Measurements from ENCODE around the gene NHEJ1.
A peak's percentile ranks its signal among the peaks of the same experiment; 100 is the strongest.

Gene NHEJ1

DNA sequence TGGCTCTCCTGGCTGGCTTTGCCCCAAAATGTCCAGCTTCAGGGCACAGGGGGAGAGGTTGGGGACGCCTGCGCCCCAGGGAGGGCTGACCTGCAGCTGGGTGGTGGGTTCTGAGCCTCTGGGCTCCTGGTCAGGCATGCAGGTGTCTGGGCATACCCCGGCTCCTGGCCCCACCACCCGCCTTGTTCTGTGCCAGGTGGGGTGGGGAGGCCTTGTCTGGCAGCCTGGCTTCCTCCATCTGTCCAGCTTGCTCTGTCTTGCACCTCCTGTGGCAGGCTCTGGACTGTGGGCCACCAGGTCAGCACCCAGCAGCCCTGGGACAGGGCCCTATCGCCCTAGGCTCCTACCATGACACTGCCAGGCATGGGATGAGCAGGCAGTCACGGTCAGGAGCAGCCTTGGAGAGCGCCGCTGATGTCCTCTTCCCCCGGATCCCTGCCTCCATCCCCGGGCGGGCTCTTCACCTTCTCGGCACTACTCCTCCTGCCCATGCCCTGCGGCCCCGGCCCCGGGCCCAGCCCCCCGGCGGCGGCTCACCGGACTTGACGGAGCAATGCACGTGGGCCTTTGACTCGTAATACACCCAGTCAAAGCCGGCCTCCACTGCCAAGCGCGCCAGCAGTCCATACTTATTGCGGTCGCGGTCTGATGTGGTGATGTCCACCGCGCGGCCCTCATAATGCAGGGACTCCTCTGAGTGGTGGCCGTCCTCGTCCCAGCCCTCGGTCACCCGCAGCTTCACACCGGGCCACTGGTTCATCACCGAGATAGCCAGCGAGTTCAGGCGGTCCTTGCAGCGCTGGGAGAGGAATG, 103.5 kb downstream of the NHEJ1 start:
- DNase-seq, result no peak

GRCh38 chr2:219056176-219056895, 104.3 kb downstream of the NHEJ1 start:
- DNase-seq, result no peak

DNA sequence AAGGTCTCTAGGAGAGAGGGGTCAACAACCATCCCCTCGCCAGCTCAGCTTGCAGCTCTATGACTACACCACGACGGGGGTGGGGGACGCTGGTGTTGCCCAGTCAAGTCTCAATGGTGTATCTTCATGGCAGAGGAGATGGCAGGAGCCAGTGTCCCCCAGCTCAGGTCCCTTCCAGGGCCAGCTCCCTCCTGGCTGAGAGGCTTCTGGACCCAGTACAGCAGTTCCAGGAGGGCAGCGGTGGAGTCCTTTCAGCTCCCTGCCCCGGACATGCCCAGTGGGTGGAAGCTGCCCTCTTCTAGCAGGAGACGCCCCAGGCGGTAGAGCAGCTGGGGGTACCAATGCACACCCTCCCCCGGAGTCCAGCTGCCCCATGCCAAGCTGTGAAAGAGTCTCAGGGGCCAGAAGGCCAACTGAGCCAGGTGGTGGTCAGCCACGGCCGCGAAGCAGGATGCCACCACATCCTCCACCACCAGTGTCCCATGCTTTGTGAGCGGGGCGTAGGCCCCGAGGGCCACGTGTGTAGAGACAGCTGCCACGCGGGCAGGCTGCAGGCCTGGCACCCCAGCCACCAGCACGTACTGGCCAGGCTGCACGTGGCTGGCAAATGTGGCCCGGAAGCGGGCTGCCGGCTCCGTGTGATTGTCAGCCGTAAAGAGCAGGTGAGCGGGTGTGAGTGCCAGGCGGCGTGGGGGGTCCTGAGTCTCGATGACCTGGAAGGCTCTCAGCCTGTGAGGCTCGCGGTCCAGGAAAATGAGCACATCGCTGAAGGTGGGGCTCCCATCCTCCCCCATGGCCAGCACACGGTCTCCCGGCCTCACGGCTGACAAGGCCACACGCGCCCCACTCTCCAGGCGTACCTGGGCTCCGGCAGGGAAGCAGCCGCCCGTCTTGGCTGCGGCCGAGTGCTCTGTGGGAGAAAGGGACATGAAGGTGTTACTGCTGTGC, 105.4 kb downstream of the NHEJ1 start:
- DNase-seq, result no peak

- DNase-seq, result no peak
These were observed 111.3 kb downstream of the NHEJ1 start for GRCh38 chr2:219049282-219049681.

DNA sequence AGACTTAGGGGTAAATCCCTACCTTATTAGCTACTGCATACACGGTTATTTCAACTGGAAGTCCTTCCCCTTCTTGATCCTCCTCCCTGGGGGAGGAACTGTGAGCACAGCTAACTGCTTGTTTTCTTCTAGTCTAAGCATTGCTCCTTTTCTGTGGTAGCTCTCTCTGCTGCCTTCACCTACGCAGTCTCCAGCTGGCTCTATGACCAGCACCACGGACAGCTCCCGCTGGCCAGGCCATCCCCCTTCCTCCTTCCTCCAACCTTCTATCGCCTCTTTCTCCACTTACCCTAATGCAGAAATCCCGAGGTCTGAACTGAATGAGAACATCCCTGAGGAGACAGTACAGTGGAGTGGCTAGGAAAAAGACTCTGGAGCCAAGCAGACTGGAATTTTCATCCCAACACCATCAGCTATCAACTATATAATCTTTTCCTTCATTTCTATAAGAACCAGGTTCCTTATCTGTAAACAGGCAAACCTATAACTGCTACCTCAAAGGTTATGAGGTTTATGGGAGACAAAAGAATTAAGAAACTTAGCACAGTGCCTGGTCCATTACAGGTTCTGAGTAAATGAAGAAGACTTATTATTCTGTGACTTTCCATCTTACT, 114.6 kb downstream of the NHEJ1 start:
- DNase-seq, result peak; percentile 27

- no peak for DNase-seq
These were observed 117.9 kb downstream of the NHEJ1 start for GRCh38 chr2:219042750-219043149.

DNA sequence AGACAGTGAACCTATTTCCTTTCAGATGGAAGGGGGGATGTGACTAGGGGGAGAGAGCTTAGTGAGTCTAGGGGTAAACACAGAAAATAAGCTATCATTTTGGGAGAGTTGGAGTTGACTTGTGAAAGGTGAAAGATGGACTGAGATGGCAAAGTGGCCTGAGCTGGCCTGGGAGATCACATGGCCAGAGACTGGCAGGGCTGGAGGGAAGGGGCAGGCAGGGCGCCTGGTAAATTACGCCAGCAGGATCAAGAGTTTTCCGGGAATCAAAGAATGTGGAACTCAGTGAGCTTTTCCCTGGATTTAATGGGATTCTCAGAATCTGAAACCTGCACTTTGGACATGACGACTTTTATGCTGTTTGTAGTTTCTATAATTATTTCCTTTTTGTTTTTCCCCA, 118.5 kb downstream of the NHEJ1 start:
- DNase-seq, result no peak

GRCh38 chr2:219041252-219041651, 119.4 kb downstream of the NHEJ1 start, which contains the start of gene CFAP65:
CFAP65 (minus strand) TSS chr2:219041516; CDS start chr2:219039048, 2,468 bp downstream.
- DNase-seq, result no peak

DNA sequence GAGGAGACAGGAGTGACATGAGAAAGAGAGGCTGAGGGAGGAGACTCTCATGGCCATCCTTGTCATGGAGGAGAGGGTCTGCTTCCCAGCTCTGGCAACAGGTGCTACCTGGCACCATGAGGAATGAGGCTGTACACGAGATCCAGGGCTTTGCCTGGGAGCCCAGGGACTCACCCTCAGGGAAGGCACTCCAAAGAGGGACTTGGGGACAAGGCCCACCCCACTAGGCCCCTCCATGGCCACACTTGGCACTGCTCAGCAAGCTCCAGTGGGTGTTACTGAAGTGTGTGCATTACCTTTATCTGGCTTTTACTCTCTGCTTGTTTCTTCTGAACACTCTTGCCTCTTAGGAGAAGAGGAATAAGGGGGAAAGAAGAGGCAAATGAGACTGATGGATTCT, 122.0 kb downstream of the NHEJ1 start:
- no peak for DNase-seq

DNA sequence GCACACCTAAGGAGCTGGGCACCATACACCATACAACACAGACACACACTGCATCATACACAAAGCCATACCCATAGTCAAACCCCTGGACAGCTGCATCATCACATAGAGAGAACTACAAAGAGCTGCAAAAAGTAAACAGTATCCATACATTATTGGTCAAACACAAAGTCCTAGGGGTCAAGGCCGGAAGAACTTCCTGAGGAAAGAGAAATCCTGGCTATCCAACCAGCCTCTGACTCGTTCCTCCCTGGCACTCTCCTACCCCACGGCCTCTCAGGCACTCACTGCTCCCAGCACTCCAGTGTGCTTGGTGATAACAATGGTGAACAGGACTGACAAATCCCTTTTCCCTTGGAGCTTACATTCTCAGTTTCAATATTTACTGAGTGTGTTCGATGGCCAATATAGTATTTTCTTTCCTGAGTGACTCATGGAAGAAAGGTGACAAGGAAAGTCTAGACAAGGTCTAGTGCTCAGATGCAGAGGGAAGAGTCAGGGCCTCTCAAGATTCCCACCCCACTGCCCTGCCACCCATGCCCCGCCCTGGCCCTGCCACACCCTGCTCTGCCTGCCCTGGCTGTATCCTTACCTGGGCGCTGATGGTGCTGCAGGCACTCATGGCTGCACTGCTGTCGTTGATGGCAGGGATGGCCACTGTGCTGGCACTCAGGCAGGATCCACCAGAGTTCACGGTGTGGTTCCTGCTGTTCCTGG, 122.7 kb downstream of the NHEJ1 start:
- DNase-seq, result no peak

DNA sequence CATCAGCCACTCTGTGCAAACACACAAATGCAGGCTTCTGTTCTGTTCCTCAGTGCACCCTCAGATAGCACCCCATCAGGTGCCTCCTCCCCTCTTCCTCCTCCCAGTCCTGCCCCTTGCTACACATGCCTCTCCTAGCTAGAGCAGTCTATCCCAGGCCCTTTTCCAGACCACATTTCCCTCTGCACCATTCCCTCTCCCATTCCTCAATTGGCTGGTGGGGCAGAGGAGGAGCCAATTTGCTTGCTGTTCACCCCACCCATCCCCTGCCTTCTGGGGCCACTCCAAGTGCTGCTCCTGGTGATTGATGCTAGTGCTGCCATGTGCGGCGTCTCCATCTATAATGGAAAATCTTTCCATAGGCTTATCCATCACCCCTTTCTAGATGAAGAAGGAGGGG, 124.7 kb downstream of the NHEJ1 start:
- DNase-seq, result no peak

DNA sequence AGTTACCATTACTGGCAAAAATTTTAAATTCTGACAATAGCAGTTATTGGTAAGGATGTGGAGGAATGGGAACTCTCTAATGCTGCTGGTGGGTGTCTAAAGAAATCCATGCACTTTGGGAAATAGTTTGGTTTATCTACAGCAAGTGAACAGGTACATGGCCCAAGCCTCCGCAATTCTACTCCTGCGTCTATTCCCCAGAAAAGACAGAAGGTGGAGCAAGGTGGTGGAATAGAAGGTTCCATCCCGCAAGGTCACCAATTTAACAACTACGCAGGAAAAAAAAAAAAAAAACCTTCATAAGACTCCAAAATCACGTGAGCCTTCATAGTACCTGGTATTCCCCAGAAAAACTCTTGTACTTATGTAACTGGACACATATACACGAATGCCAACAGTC, 125.8 kb downstream of the NHEJ1 start:
- no peak for DNase-seq

DNA sequence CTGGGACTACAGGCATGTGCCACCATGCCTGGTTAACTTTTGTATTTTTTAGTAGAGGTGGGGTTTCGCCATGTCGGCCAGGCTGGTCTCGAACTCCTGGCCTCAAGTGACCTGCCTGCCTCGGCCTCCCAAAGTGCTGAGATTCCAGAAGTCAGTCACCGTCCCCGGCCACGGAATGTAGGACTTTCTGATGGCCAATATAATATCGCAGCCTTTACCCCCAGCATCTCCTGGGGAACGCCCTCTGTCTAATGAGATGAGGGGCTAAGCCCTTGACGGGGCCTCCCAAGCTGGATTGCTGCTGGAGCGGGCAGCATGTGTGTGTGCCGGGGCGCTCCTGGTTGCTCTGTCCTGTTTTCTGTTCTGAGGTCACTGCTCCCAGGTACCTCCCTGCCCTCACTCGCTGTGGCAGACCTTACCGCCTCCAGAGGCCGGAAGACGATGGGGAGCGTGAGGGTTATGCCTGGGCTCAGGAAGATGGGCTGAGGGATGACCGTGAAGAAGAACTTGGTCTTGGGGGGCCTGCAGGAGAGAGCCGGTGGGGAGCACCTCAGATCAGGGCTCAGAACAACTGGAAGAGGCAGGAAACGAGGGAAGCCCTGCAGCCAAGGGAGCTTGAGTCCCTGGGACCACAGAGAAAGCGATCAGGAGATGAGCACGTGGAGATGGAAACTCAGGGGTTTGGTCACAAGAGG, 128.4 kb downstream of the NHEJ1 start:
- no peak for DNase-seq

DNA sequence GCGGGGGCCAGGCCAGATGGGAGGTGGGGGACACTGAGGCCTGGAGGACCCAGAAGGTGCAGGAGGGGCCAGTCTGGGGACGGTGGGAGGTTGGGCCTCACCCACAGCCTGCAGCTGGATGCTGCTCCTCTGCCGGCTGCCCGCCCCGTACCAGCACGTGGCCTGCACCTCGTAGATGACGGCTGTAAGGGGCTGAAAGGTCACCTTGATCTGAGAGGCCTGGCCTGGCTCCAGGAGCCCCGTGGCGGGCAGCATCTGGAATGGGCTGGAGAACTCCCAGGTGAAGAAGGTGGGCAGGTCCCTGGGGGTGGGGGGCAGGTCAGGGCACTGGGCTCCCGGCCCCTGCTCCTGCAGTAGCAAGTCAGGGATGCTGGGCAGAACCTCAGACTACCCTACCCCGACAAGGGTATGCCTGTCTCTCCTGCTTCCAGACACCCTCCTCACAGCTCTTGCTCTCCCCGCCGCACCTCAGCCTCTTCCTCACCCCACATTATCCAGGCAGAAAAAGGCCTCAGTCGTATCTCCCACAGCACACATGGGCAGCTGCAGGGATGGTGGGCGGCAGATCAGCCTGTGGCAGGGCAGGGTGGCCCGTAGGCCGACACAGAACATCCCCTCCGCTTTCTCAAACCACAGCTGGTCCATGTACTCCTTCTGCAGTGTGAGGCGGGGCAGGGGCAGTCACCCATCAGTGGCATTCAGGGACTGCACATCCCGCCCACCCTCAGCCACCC, 129.4 kb downstream of the NHEJ1 start:
- DNase-seq, result no peak

DNA sequence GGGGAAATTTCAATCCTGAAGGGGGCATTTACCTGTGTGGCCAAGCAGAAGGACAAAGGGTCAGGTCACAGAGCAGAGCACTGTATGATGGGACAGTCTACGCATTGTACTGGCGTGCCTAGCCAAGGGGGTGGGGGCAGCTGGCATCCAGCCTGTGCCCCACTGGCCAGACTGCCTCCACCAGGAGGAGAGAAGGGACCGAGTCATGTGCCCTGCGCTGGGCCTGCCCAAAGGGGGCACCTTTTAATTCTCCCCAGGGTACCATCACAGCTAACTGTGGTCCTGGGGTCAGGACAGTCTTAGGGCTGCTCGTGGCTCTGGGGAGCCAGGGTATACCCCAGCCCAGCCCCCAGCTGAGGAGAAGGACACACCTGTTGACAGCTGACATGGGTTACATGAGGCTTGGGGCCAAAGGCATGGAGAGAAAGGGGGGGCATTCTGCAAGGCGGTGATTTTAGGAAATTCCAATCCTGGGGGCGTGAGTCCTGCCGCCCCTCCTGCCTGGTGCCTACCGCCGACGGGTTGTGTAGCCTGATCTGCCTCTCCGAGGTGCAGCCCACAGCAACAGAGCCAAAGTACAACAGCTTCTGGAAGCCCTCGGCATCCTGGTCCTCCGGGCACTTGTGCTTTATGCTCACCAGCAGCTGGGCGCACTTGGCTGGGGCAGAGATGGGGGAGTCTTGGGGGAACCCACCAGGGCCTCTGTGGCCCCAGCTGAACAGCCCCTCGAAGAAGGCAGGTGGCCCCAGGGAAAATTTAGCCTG, 130.3 kb downstream of the NHEJ1 start:
- DNase-seq, result no peak

DNA sequence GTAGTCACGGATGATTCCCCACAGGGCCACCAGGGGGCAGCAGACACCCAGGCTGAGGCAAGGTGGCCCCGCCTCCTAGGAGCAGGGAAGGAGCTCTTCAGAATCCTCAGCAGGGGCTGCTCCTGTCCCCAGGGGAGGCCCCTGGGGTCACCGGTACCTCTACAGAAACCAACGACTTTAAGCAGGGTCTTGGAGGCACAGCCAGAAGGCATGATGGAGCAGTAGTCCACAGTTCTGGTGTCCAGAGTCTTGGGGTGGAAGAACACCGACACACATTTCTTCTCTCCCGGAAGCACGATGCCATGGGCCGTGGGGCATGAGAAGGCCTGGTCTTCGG, 130.8 kb downstream of the NHEJ1 start:
- DNase-seq, result peak; percentile 84

DNA sequence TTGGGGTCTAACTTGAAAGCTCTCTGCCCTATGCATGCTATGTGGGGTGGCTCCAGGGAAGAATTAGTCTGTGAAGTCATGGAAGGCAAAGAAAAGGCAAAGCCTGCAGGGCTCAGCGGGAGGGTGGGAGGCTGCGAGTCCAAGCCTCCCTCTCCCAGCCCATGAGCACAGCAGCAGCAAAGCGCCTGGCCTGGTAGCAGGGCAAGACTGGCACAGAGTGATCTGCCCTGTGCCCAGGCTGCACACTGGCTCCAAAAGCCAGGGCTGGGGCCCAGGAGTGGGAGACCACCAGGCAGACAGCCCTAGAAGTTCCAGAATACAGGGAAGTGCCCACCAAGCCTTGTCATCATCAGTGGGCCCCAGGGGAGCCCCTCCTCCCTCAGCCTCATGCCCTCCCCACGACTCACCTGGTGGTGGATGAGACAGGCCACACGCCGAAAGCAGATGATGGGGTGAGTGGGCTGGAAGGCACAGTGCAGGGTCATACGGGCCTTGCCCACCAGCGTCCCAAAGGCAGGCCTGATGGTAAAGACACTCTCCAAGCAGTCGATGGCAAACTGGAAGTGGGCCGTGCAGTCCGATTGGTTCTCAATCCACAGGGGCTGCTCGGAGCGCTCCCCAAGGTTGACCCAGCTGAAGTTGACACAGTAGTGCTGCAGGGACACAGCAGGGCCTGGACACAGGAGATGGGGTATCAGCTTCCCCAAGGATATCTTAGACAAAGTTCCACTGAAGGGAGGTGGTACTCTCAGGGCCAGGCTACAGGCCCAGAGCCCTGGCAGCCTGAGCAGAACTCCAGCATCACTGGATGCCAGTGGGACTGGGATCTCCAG, 131.4 kb downstream of the NHEJ1 start:
- DNase-seq, result no peak

- DNase-seq, result no peak
These were observed 132.5 kb downstream of the NHEJ1 start for GRCh38 chr2:219028141-219028540.

DNA sequence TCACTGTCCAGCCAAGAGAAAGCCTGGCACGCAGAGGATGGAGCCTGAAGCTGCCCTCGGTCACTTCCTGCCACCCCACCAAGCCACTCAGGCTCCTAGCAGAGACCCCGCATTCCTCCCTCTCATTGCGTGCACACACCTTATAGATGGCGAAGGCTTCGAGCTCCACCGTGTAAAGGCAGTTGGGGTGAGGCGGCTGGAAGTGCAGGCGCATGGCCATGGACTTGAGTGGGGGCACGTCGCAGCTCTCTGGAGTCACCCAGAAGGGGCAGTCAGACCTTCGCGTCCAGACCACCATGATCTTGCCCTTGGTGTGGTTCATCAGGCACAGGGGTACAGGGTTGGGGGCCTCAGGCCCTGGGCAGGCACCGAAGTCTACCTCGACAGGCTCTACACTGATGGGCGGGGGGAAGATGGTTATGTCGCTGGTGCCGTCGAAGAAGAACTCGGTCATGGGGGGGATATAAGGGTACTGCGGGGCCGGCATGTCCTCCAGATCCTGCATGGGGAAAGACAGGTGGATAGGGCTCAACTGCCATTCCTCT, 133.0 kb downstream of the NHEJ1 start:
- no peak for DNase-seq
